PC-3 (cell line): ENCODE data around the gene PCNX2.

Experiments
- EZH2 ChIP-seq: fragments of 300-600 bp; sonication (generic); IDR thresholded peaks from one replicate; pipeline ENCODE4 v1.6.1; 2017; ENCODE audit warnings: antibody characterized with exemption, mild to moderate bottlenecking, low read length; ENCODE audit not compliant: unreplicated experiment
- EZH2phosphoT487 ChIP-seq: fragments of 300-600 bp; sonication (generic); IDR thresholded peaks from 2 replicates; pipeline ENCODE4 v1.6.1; 2018; ENCODE audit warnings: mild to moderate bottlenecking, antibody characterized with exemption, low read length, borderline replicate concordance
- TF ChIP-seq, protein P1 (sequence below): fragments of 300-600 bp; sonication (generic); conservative IDR thresholded peaks from 2 replicates; pipeline ENCODE4 v1.5.1; 2017; ENCODE audit warnings: antibody characterized with exemption, low read depth, mild to moderate bottlenecking, low read length

DNA sequence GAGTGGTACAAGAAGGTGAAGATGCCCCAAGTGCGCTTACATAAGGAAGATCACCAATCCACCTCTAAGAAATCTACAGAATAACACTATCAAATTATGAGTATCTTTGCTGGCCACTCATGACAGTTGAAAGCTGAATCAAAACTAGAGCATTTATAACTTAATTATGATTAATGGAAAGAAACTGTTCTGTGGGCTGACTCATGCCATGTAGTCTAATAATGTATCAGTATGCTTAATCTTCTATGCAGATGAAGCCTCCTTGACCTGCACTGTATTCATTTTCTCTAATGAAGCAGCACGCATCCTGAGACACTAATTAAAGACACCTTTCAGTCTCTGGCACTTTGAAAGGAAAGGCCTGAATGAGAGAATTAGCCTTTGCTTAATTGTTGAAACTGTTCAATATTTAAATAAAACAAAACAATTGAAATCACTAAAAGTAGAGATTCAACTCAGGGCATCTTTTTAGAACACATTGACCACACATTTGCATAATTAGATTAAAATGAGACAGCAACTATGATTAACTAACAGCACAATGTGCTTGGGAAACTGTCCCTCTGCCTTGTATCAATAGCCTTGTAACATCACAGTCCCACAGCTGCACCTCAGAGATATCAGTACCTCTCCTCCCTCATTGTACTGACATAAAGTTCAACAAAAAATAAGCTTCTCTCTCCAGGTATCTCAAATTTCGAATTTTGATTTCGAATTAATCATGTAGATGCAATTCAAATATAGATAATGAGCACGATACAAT, 239.5 kb downstream of the PCNX2 start:
- TF ChIP-seq, protein P1, sequence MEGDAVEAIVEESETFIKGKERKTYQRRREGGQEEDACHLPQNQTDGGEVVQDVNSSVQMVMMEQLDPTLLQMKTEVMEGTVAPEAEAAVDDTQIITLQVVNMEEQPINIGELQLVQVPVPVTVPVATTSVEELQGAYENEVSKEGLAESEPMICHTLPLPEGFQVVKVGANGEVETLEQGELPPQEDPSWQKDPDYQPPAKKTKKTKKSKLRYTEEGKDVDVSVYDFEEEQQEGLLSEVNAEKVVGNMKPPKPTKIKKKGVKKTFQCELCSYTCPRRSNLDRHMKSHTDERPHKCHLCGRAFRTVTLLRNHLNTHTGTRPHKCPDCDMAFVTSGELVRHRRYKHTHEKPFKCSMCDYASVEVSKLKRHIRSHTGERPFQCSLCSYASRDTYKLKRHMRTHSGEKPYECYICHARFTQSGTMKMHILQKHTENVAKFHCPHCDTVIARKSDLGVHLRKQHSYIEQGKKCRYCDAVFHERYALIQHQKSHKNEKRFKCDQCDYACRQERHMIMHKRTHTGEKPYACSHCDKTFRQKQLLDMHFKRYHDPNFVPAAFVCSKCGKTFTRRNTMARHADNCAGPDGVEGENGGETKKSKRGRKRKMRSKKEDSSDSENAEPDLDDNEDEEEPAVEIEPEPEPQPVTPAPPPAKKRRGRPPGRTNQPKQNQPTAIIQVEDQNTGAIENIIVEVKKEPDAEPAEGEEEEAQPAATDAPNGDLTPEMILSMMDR: no peak
- no peak for TF ChIP-seq EZH2
- no peak for TF ChIP-seq EZH2phosphoT487
